Loucy (cell line): ENCODE measurements around the gene RALB.

ENCODE experiments used
- H2AFZ ChIP-seq: fragments of 200-600 bp; sonication (generic); 2 replicates; pipeline ENCODE4 v1.6.0; 2016; ENCODE audit warnings: antibody characterized with exemption, mild to moderate bottlenecking, low read length, moderate library complexity
- H3F3A ChIP-seq: fragments of 200-600 bp; 2 replicates; pipeline ENCODE4 v1.6.0; 2016; ENCODE audit warnings: antibody characterized with exemption, low read depth, mild to moderate bottlenecking
- H3K27me3 ChIP-seq: fragments of 200-600 bp; sonication (generic); 2 replicates; pipeline ENCODE4 v1.6.1; 2014; ENCODE audit warnings: low read length, mild to moderate bottlenecking; ENCODE audit not compliant: insufficient read depth, poor library complexity, severe bottlenecking
- H3K36me3 ChIP-seq: fragments of 200-600 bp; sonication (generic); 2 replicates; pipeline ENCODE4 v1.6.1; 2016; ENCODE audit warnings: low read length; ENCODE audit not compliant: insufficient read depth
- H3K4me1 ChIP-seq: fragments of 200-600 bp; sonication (generic); 2 replicates; pipeline ENCODE4 v1.5.1; 2014; ENCODE audit warnings: low read length, mild to moderate bottlenecking; ENCODE audit not compliant: insufficient read depth, poor library complexity, severe bottlenecking
- H3K4me2 ChIP-seq: fragments of 200-600 bp; sonication (generic); 2 replicates; pipeline ENCODE4 v1.6.0; 2014; ENCODE audit warnings: antibody characterized with exemption, low read length, low read depth, mild to moderate bottlenecking; ENCODE audit not compliant: poor library complexity, severe bottlenecking
- H3K4me3 ChIP-seq: fragments of 200-600 bp; sonication (generic); 2 replicates; pipeline ENCODE4 v1.5.1; 2014; ENCODE audit warnings: low read length, mild to moderate bottlenecking, mixed read lengths; ENCODE audit not compliant: poor library complexity, severe bottlenecking
- H3K79me2 ChIP-seq: fragments of 200-600 bp; sonication (generic); 2 replicates; pipeline ENCODE4 v1.6.1; 2014; ENCODE audit warnings: low read length; ENCODE audit not compliant: insufficient read depth
- H3K9ac ChIP-seq: fragments of 200-600 bp; sonication (generic); 2 replicates; pipeline ENCODE4 v1.6.0; 2014; ENCODE audit warnings: mild to moderate bottlenecking, low read depth, low read length, moderate library complexity; ENCODE audit not compliant: poor library complexity, severe bottlenecking
- H3K9me2 ChIP-seq: fragments of 200-600 bp; sonication (generic); replicated peaks from 2 replicates; pipeline ENCODE4 v1.6.1; 2016; ENCODE audit warnings: low read depth, low read length, mixed read lengths
- H3K9me3 ChIP-seq: fragments of 200-600 bp; sonication (generic); 2 replicates; pipeline ENCODE4 v1.6.1; 2014; ENCODE audit warnings: mild to moderate bottlenecking, antibody characterized with exemption, low read length, low read depth; ENCODE audit not compliant: insufficient read depth
- H4K20me1 ChIP-seq: fragments of 200-600 bp; sonication (generic); 2 replicates; pipeline ENCODE4 v1.6.0; 2014; ENCODE audit warnings: antibody characterized with exemption, low read length, mild to moderate bottlenecking; ENCODE audit not compliant: insufficient read depth, poor library complexity, severe bottlenecking
- EZH2phosphoT487 ChIP-seq: fragments of 200-600 bp; IDR thresholded peaks from 2 replicates; pipeline ENCODE4 v1.6.1; 2018; ENCODE audit warnings: antibody characterized with exemption, mild to moderate bottlenecking, moderate library complexity, borderline replicate concordance
- TF ChIP-seq, protein P1 (sequence below): fragments of 200-600 bp; sonication (generic); conservative IDR thresholded peaks from 2 replicates; pipeline ENCODE4 v1.5.1; 2014; ENCODE audit warnings: mild to moderate bottlenecking, antibody characterized with exemption, low read length

RALB gene

DNA sequence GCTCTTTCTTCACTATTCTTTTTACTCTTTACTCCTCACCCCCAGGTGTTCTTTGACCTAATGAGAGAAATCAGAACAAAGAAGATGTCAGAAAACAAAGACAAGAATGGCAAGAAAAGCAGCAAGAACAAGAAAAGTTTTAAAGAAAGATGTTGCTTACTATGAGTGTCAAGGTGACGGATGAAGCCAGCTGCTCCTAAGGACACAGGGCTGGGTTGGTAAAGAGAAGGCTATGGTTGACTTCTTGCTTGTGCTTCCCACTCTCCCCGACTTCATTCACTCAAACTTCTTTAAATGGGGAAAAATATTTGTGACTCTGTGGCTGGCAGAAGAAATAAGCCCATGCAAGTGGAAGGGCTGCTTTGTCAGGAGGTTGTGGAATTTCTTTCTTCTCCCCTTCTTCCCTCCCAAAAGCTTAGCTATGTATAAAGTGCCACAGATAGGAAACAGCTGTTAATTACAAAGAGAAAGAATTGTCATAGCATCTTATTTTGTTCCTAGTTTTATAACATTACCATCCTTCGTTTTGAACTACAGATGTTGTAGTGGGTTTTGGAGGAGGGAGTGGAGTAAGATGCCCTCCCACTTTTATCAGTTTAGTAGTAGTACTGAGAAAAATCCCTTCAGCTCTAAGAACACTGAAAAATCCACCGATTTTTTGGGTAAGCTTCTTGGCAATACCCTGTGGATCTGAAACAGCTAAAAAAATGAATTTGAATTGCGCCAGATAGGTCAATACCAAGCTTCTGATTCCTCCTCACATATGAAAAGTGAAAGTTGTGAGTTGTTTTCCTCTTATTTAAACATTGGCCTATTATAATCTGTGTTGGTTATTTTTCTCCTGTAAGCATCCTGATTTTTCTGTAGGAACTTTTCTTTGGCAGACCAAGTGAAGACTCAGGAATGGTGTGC is 40.7 kb downstream of the RALB start:
- Histone ChIP-seq H3K27me3 (no peaks in the 10 kb centered on the region), H3K9me2 (no peaks in the 10 kb centered on the region), H3K9me3 (no peaks in the 10 kb centered on the region), H3K4me2 (no peak overlapping the region), H3F3A (no peaks in the 10 kb centered on the region), H3K4me1 (peaks cover 11% of the 10 kb centered on the region), H3K36me3 (peaks cover 40% of the 10 kb centered on the region), H2AFZ (no peak overlapping the region), H3K4me3 (no peak overlapping the region), H3K9ac (no peak overlapping the region), H4K20me1 (no peaks in the 10 kb centered on the region), H3K79me2 (no peaks in the 10 kb centered on the region)
- TF ChIP-seq EZH2phosphoT487 = no peak
- TF ChIP-seq, protein P1, sequence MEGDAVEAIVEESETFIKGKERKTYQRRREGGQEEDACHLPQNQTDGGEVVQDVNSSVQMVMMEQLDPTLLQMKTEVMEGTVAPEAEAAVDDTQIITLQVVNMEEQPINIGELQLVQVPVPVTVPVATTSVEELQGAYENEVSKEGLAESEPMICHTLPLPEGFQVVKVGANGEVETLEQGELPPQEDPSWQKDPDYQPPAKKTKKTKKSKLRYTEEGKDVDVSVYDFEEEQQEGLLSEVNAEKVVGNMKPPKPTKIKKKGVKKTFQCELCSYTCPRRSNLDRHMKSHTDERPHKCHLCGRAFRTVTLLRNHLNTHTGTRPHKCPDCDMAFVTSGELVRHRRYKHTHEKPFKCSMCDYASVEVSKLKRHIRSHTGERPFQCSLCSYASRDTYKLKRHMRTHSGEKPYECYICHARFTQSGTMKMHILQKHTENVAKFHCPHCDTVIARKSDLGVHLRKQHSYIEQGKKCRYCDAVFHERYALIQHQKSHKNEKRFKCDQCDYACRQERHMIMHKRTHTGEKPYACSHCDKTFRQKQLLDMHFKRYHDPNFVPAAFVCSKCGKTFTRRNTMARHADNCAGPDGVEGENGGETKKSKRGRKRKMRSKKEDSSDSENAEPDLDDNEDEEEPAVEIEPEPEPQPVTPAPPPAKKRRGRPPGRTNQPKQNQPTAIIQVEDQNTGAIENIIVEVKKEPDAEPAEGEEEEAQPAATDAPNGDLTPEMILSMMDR = no peak

DNA sequence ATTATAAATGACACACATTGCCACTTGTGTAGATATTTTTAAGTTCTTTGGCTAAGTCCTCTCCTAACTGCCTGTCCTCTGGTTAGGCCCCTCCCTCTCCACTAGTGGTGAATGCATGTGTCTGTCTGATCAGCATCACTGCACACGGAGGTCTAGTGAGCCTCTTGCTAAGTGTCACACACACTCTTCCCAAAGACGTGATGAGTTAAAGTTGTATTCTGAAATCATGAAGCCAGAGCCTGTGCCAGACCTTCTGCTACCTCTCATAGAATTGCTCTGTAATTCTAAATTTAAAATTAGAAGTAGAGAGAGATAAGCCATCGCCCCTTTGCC is 41.3 kb downstream of the RALB start:
- Histone ChIP-seq H3F3A (no peaks in the 10 kb centered on the region), H3K4me3 (no peak overlapping the region), H3K79me2 (no peaks in the 10 kb centered on the region), H4K20me1 (no peaks in the 10 kb centered on the region), H3K9ac (no peak overlapping the region), H2AFZ (no peak overlapping the region), H3K4me2 (no peak overlapping the region), H3K9me2 (no peaks in the 10 kb centered on the region), H3K4me1 (peaks cover 11% of the 10 kb centered on the region), H3K27me3 (no peaks in the 10 kb centered on the region), H3K9me3 (no peaks in the 10 kb centered on the region), H3K36me3 (peaks cover 40% of the 10 kb centered on the region)
- no peak for TF ChIP-seq EZH2phosphoT487
- TF ChIP-seq, protein P1 = no peak

DNA sequence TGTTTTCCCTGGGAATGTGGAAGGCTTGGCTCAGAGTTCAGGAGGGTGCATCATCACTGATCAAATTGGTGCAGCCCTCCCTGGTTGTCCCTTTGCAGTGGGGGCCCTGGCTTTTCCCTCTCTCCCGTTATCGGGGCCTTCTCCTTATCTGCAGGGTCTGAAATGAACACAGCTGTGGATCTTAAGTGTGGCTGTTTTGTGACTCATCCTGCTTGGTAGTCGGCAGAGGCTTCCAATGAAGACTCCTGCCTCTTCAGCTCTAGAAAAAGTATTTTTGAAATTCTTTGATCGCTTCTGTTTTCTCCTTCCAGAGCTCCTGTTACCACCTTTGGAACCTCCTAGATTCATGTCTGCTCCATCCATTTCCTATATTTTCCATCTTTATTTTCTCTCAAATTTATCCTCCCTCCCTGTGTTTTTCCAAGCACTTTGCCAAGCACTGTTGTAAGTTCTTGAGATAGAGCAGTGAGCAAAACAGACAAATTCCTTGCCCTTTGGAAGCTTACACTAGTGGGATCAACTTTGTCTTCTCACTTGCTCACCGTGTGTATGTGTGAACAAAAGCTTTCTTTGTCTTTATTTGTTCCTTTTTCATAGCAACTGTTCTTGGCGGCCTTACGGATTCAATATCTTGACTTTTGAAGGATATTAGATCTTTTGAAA is 45.7 kb downstream of the RALB start:
- H3K4me3 ChIP-seq = no peak overlapping the region
- no peaks in the 10 kb centered on the region for H3K79me2 ChIP-seq
- no peaks in the 10 kb centered on the region for H3K4me1 ChIP-seq
- H3K27me3 ChIP-seq = no peaks in the 10 kb centered on the region
- no peaks in the 10 kb centered on the region for H3K9me3 ChIP-seq
- H3K9me2 ChIP-seq = no peaks in the 10 kb centered on the region
- H3F3A ChIP-seq = no peaks in the 10 kb centered on the region
- peaks cover 24% of the 10 kb centered on the region for H3K36me3 ChIP-seq
- no peaks in the 10 kb centered on the region for H4K20me1 ChIP-seq
- no peak overlapping the region for H3K9ac ChIP-seq
- no peak overlapping the region for H3K4me2 ChIP-seq
- H2AFZ ChIP-seq = no peak overlapping the region
- TF ChIP-seq, protein P1 = no peak
- TF ChIP-seq EZH2phosphoT487 = no peak
